NCI-H2029 (cell line): ENCODE data around the gene KAZN.

Experiments
- DNase-seq: peaks from one replicate; lab custom pipeline; 2025; lab: John Stamatoyannopoulos, UW

KAZN gene

GRCh38 chr1:14934867-14935266 is 336.4 kb downstream of the KAZN start:
- no peak for DNase-seq

GRCh38 chr1:14936815-14937214 is 338.3 kb downstream of the KAZN start:
- DNase-seq, result no peak

- no peak for DNase-seq
Observed at GRCh38 chr1:14937288-14937949, 338.9 kb downstream of the KAZN start.

- DNase-seq, result no peak
Observed at GRCh38 chr1:14939527-14940284, 341.2 kb downstream of the KAZN start.

- no peak for DNase-seq
Observed at GRCh38 chr1:14940285-14940870, 341.9 kb downstream of the KAZN start.

DNA sequence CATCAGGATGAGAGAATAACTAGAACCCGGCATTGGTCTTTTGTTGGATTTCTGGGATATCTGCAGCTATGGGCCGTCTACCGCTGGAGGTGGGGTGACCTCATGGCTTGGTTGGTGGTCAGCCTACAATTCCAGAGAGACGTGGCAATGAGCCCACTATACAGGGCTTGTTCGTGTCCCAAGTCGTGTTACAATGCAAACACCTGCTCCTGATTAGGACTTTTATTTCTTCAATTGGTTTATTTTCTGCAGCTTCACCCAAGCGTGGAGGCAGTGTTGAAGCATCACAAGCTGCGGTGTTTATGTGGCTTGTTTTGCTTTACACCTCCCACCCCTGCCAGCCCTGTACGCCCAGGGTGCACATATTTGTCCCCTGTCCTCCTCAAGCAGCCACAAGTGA is 343.4 kb downstream of the KAZN start:
- DNase-seq, result no peak

GRCh38 chr1:14944471-14944985 is 346.0 kb downstream of the KAZN start:
- DNase-seq, result no peak

- DNase-seq, result no peak
Observed at GRCh38 chr1:14945132-14946010, 346.9 kb downstream of the KAZN start.

- DNase-seq, result no peak
Observed at GRCh38 chr1:14946011-14946359, 347.5 kb downstream of the KAZN start.

- DNase-seq, result no peak
Observed at GRCh38 chr1:14946684-14947238, 348.3 kb downstream of the KAZN start.

DNA sequence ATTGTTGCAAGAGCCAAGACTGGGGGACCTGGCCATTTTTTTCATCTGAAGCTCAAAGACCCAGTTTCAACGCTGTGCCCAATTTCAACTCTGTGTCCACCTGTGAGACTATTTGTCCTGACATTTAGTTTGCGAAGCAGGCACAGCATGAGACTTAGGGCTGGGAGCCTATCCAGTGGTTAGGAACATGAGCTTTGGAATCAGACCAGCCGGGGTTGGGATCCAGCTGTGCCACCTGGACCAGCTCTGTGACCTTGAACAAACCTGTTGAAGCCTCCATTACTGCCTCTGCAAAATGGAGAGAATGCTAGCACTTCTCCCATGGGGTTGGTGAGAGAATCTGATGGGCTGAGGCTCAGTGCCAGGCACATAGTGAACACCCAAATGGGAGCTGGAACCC is 348.9 kb downstream of the KAZN start:
- no peak for DNase-seq

DNA sequence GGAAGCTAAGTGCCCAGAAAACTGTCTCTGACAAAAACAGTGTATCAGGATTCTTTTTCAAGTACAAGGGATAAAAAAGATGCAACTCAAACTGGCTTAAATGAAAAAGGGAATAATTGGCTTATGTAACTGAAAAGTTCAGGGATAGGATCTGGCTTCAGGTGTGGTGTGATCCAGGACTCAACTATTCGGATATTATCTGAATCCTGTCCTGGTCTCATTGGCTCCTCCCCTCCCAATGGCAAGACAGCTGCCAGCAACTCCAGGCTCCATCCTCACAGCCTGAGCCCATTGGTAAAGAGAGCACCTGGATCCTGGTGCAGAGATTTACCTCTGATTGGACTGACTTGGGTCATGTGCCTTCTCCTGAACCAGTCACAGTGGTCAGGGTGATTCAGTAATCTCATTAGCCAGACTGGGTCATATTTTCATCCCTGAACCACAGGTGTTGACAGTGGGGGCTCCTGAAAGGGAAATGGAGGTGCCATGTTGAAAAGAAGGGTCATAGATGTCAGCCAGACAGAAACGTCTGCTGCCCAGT is 349.7 kb downstream of the KAZN start:
- no peak for DNase-seq

GRCh38 chr1:14949270-14949835 is 350.9 kb downstream of the KAZN start:
- no peak for DNase-seq

DNA sequence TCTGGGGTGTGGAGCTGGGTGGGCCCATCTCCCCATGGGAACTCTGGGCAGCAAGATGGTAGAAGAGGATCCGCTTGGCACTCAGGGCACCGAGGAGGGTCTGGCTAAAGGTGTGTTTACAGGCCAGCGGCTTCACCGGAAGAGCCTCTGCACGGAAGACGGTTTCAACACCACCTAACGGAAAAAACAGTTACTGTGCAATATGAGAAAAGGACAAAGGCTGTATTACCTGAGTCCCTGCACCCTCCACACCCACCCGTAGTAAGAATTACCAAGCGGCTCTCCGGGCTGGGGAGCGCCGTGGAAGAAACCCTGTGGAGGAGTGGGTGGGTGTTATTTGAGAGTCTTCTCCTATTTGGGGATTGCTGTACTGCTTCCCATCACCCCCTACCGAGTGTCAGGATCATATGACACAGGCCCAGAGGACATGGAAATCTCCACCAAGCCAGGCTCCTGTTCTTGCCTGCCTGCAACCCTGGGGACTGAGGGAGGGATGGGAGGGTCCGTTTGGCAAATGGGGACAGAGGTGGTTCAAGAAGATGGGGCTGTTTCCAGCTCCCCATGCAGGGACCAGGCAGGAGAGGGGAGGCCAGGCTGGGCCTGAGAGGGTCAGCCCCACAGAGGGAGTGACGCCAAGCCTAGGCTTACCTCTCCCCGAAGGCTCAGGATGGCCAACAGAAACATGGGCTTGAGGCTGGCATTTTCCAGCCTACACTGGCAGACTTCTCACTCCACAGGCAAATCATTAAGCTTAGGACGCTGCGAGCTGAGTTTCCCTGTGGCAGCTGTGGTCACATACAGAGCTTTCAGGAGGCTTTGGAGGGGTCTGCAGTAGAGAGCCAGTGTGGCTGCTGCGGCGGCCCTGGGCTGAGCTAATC is 351.6 kb downstream of the KAZN start:
- no peak for DNase-seq

DNA sequence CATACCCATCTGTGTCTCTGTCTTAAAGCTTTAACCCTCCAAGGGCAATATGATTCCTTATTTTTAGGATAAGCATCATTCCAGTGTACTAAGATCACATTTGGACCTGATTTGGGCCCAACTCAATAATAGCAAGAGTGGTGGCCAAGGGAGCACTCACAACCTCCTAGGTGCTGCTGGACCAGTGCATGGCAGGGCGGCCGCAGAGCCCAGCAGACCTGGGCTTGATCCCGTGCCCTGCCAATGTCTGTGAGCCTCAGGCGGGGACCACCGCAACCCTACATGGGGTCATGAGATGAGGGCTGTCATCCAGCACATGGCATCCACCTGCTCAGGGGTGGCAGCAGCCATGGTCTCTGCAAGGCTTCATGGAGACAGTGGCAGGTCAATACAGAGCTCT is 353.3 kb downstream of the KAZN start:
- no peak for DNase-seq

GRCh38 chr1:14952626-14953314 is 354.3 kb downstream of the KAZN start:
- no peak for DNase-seq

DNA sequence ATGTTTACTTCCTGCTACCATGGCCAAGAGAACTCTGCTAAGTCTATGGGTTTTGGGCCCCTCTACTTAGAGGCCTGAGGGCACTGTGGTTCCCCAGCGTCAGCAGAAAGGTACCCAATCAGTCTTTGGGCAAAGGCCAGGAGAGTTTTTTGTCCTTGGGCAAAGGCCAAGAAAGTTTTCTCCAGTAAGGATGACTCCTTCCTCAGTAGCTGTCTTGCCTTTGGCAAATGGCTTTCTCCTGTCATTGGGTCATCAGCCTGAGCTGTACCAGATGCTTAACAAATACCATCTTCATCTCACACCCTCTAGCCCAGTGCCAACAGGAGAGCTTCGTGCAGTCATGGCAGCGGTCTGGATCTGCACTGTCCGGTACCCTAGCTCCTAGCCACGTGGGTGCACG is 355.7 kb downstream of the KAZN start:
- no peak for DNase-seq

GRCh38 chr1:14954930-14955329 is 356.4 kb downstream of the KAZN start:
- no peak for DNase-seq

DNA sequence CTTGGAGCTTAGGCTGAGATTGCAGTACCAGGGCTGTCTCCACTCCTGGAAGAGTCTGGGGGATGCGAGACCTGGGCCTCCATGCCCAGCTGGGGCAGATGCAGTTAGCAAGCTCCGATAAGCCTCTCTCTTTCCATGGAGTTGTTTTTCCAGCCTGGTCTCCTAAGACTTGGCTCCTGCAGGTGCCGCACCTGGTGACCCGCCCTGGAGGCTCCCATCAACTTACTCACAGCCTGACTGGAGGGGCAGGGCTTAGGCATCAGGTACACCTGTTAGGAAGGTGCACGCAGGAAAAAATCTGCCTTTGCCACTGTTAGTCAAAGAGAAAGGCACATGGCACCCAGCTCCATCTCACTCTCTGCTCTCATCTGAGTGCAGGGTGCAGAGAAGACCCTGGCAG is 356.9 kb downstream of the KAZN start:
- no peak for DNase-seq

DNA sequence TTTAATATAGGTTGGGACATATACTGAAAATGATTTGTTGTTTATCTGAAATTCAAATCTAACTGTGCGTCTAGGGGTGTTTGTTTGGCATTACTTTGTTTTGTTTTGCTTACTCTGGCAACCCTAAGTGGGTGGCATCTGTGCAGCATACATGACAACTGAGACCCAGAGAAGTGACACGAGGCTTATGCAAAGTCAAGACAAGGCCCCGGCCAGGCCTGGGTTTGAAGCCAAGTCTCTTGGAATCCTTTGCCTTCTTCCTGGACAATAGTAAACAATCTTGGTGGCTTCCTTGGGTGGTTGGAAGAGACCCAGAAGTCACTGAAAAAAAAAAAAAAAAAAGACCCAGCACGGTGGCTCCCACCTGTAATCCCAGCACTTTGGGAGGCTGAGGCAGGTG is 357.5 kb downstream of the KAZN start:
- DNase-seq, result no peak
